Activated CD4-positive, alpha-beta memory T cell treated with anti-CD3 and anti-CD28 coated beads, Interleukin-2, amount 10 ng/mL, durations not matched to agents 7 days and 5 days (primary cell): ENCODE measurements around the gene RHO. TPM values are rescaled to one million over a fixed set of nuclear protein-coding genes. Genes with fewer than 3 reads are reported as not detected.

ENCODE experiments used
- CTCF ChIA-PET: fragments of 350-600 bp; sonication (Branson Sonifier 250); formaldehyde crosslinking; loops from one replicate; lab custom pipeline; 2021; ENCODE audit warnings: antibody characterized with exemption, inconsistent platforms; lab: Charles Lee
- POLR2A ChIA-PET: fragments of 350-600 bp; sonication (Branson Sonifier 250); formaldehyde crosslinking; loops from one replicate; lab custom pipeline; 2021; ENCODE audit warnings: antibody characterized with exemption; lab: Charles Lee
- DNase-seq: peaks from one replicate; pipeline ENCODE4 v3.0.0-alpha.2; 2020
- H3K27ac Mint-ChIP-seq: one replicate; pipeline ENCODE4 v1.8.0; 2021; ENCODE audit warnings: mild to moderate bottlenecking, mixed read lengths
- H3K27me3 Mint-ChIP-seq: one replicate; pipeline ENCODE4 v1.8.0; 2021; ENCODE audit warnings: mixed read lengths
- H3K36me3 Mint-ChIP-seq: one replicate; pipeline ENCODE4 v1.8.0; 2021; ENCODE audit warnings: low read depth, mixed read lengths
- H3K4me1 Mint-ChIP-seq: one replicate; pipeline ENCODE4 v1.8.0; 2021; ENCODE audit warnings: mixed read lengths
- H3K4me3 Mint-ChIP-seq: one replicate; pipeline ENCODE4 v1.8.0; 2021; ENCODE audit warnings: mild to moderate bottlenecking, mixed read lengths
- H3K9me3 Mint-ChIP-seq: one replicate; pipeline ENCODE4 v1.8.0; 2021; ENCODE audit warnings: mixed read lengths
- total RNA-seq, 2 experiments: library from RNA; stranded (reverse); gene quantifications; one replicate each; pipeline ENCODE4 v1.2.3, GENCODE V29; 2021

The RHO gene
- total RNA-seq, 2 experiments from 2014 or later = not detected

GRCh38 chr3:129575997-129576384, 47.6 kb downstream of the RHO start:
- DNase-seq = no peak
- Mint-ChIP-seq H3K4me3 (no peak overlapping the region), H3K4me1 (peaks cover 40% of the 10 kb centered on the region), H3K36me3 (no peaks in the 10 kb centered on the region), H3K9me3 (no peaks in the 10 kb centered on the region), H3K27ac (peak overlapping the region; percentile 94), H3K27me3 (no peaks in the 10 kb centered on the region)
- ChIA-PET CTCF (interaction anchor here (1.0 to 2.1 kb wide), 3 partner anchors 9 to 84 kb away, joined by 3 to 8 read pairs (median 4); no protein-coding TSS in a partner anchor), POLR2A (interaction anchor here (1.0 to 2.8 kb wide), 8 partner anchors 8 to 136 kb away, joined by 3 to 30 read pairs (median 6); partner anchors contain the start of genes IFT122, MBD4 and PLXND1)

DNA sequence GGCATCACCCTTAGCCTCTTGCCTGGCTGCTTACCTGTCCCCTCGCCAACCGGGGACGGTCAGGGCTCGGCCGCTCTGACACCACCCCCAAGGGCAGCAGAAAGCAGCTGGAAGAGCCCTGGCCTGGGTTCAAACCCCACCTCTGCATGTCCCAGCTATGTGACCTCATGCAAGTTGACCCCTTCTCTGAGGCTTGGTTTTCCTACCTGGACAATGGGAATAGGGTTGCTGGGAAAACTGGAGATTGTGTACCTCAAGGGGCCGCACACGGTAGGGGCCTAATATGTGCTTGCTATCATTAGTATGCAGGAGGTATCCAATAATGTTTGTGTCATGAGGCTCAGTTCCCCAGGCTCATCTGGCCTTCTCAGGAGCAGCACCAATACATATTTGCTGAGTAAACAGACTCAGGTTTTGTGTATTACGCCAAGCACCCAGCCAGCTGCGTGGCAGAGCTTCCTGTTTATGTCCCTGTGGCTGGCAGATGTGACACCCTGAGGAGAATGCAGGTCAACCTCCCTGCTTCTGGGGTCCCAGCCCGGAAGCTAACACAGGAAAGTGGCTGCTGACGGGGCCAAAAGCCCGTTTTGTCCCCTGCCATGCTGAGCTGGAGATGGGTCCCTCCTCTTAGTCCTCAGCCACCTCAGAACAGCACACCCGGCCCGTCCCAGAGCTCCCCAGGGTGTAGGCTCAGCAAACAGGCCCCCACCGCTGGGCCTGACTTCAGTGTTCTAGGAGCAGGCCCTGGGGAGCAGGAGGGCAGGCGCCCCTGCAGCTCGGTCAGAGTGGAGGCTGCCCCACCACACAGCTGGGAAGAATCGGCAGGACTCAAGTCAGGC, 48.3 kb downstream of the RHO start:
- no peak overlapping the region for H3K4me3 Mint-ChIP-seq
- peak; percentile 83 for DNase-seq
- POLR2A ChIA-PET = interaction anchor here (0.8 to 2.8 kb wide), 15 partner anchors 9 to 137 kb away, joined by 3 to 30 read pairs (median 4); partner anchors contain the start of genes IFT122, MBD4 and PLXND1

DNA sequence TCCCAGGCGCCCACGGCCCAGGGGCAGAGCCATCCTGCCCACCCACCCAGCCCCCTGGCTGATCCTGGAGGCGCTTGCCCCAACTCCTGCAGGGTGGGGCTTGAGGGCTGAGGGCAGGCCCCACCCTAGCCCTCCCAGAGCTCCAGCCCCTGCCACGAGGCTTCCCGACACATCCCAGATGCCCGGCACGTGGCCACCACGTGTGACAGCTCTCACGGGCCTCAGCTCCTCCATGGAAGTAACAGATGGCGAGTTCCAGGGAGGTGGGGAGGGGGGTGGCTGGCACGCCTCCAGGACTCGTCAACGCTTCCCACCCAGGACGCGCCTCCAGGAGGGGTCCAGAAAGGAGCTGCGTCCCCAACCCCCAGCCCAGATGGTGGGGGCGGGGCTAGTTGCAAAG, 48.9 kb downstream of the RHO start:
- Mint-ChIP-seq H3K27ac (peak overlapping the region; percentile 94), H3K27me3 (no peaks in the 10 kb centered on the region), H3K4me3 (no peak overlapping the region), H3K4me1 (peaks cover 40% of the 10 kb centered on the region), H3K36me3 (no peaks in the 10 kb centered on the region), H3K9me3 (no peaks in the 10 kb centered on the region)
- no peak for DNase-seq
- ChIA-PET POLR2A (interaction anchor here (1.1 to 2.8 kb wide), 10 partner anchors 9 to 138 kb away, joined by 3 to 30 read pairs (median 5); partner anchors contain the start of genes IFT122, MBD4 and PLXND1), CTCF (interaction anchor here (1.1 to 2.1 kb wide), 5 partner anchors 16 to 261 kb away, joined by 3 to 8 read pairs (median 4); a partner anchor contains a TSS)

More for the DNA sequence above, 48.3 kb downstream of the RHO start:
- H3K9me3 Mint-ChIP-seq = no peaks in the 10 kb centered on the region
- CTCF ChIA-PET = interaction anchor here (1.0 to 2.1 kb wide), 5 partner anchors 9 to 261 kb away, joined by 3 to 8 read pairs (median 4); a partner anchor contains a TSS
- H3K27me3 Mint-ChIP-seq = no peaks in the 10 kb centered on the region
- peak overlapping the region; percentile 94 for H3K27ac Mint-ChIP-seq
- H3K36me3 Mint-ChIP-seq = no peaks in the 10 kb centered on the region
- H3K4me1 Mint-ChIP-seq = peaks cover 40% of the 10 kb centered on the region

- no peak overlapping the region for H3K4me3 Mint-ChIP-seq
- H3K27ac Mint-ChIP-seq = peak overlapping the region; percentile 94
- POLR2A ChIA-PET = interaction anchor here (1.1 to 2.8 kb wide), 6 partner anchors 9 to 138 kb away, joined by 3 to 30 read pairs (median 4); partner anchors contain the start of genes IFT122 and MBD4
- H3K36me3 Mint-ChIP-seq = no peaks in the 10 kb centered on the region
- H3K4me1 Mint-ChIP-seq = peaks cover 38% of the 10 kb centered on the region
- CTCF ChIA-PET = interaction anchor here (1.2 to 2.1 kb wide), 2 partner anchors 15 to 88 kb away, joined by 3 to 8 read pairs; no protein-coding TSS in a partner anchor
- no peaks in the 10 kb centered on the region for H3K9me3 Mint-ChIP-seq
- no peaks in the 10 kb centered on the region for H3K27me3 Mint-ChIP-seq
- DNase-seq = no peak
These were observed 49.7 kb downstream of the RHO start for GRCh38 chr3:129577925-129578786.

- Mint-ChIP-seq H3K9me3 (no peaks in the 10 kb centered on the region), H3K27ac (no peak overlapping the region), H3K4me1 (peaks cover 35% of the 10 kb centered on the region), H3K4me3 (no peak overlapping the region), H3K27me3 (no peaks in the 10 kb centered on the region), H3K36me3 (no peaks in the 10 kb centered on the region)
- ChIA-PET POLR2A (no interaction called here), CTCF (no interaction called here)
- DNase-seq = no peak
These were observed 51.6 kb downstream of the RHO start for GRCh38 chr3:129579991-129580390.

- no peak for DNase-seq
- no peak overlapping the region for H3K4me3 Mint-ChIP-seq
- CTCF ChIA-PET = no interaction called here
- H3K27me3 Mint-ChIP-seq = no peaks in the 10 kb centered on the region
- H3K9me3 Mint-ChIP-seq = no peaks in the 10 kb centered on the region
- no peak overlapping the region for H3K27ac Mint-ChIP-seq
- POLR2A ChIA-PET = no interaction called here
- H3K4me1 Mint-ChIP-seq = peaks cover 19% of the 10 kb centered on the region
- no peaks in the 10 kb centered on the region for H3K36me3 Mint-ChIP-seq
These were observed 53.2 kb downstream of the RHO start for GRCh38 chr3:129581623-129582022.

DNA sequence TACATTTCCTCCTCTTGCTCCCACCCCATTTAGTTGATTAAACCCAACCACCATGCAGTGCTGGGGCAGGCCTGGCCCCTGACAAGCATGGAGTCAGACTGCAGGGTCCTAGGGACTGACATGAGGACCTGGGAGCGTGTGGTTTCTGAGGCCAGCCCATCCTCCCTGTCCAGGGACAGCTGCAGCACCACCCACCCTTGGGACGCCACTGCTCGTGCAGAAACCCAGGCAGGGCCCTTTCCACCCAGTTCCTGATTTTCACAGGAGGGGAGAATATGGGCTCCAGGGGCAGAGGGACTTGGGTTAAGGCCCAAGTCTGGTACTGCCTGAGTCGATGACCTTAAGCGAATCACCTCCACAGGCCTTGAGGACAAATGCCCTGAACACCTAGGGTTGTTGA, 54.4 kb downstream of the RHO start:
- H3K9me3 Mint-ChIP-seq = no peaks in the 10 kb centered on the region
- H3K36me3 Mint-ChIP-seq = no peaks in the 10 kb centered on the region
- H3K4me3 Mint-ChIP-seq = no peak overlapping the region
- H3K27me3 Mint-ChIP-seq = peaks cover 3% of the 10 kb centered on the region
- CTCF ChIA-PET = no interaction called here
- POLR2A ChIA-PET = no interaction called here
- peaks cover 11% of the 10 kb centered on the region for H3K4me1 Mint-ChIP-seq
- H3K27ac Mint-ChIP-seq = no peak overlapping the region
- DNase-seq = no peak

GRCh38 chr3:129583289-129583688, 54.9 kb downstream of the RHO start:
- Mint-ChIP-seq H3K36me3 (no peaks in the 10 kb centered on the region), H3K9me3 (no peaks in the 10 kb centered on the region), H3K4me1 (peaks cover 6% of the 10 kb centered on the region), H3K27me3 (peaks cover 4% of the 10 kb centered on the region), H3K27ac (no peak overlapping the region), H3K4me3 (no peak overlapping the region)
- ChIA-PET POLR2A (no interaction called here), CTCF (interaction anchor here (0.6 kb wide), 1 partner anchor 1228 kb away, joined by 3 read pairs; no protein-coding TSS in a partner anchor)
- DNase-seq = no peak

DNA sequence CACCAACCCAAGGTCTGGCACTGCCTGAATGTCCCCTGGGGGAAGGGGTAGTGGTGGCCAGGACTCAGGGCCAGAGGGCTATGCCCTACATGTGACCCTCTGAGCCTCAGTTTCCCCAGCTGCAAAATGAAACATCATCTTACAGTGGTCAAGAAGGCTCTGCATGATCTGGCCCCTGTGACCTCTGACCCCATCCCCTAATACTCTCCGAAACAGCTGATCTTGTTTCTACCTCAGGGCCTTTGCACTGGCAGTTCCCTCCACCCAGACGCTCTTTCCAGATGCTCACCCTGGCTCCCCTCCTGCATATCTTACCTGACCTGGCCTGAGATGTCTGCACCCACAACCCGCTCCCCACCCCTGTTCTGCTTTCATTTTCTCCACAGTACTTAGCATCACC, 56.2 kb downstream of the RHO start:
- Mint-ChIP-seq H3K27ac (no peak overlapping the region), H3K9me3 (no peaks in the 10 kb centered on the region), H3K4me3 (no peak overlapping the region), H3K36me3 (no peaks in the 10 kb centered on the region), H3K27me3 (peaks cover 4% of the 10 kb centered on the region), H3K4me1 (no peaks in the 10 kb centered on the region)
- ChIA-PET CTCF (no interaction called here), POLR2A (no interaction called here)
- DNase-seq = no peak

Other genes starting within 250 kb of the RHO start
- gene HMCES, start 249.8 kb upstream of the RHO start, total RNA-seq = 10 to 100 TPM; 45.7 to 50.1 TPM
- gene EFCAB12, start 100.0 kb upstream of the RHO start, total RNA-seq = under 1 TPM; 0.65 to 0.98 TPM
- gene MBD4, start 88.7 kb upstream of the RHO start, total RNA-seq = 10 to 100 TPM; 47.1 to 47.4 TPM
- gene IFT122, start 88.4 kb upstream of the RHO start, total RNA-seq = 10 to 100 TPM; 22.6 to 22.8 TPM
- gene H1-8, start 14.5 kb downstream of the RHO start, total RNA-seq = not detected
- gene PLXND1, start 78.0 kb downstream of the RHO start, total RNA-seq = 10 to 100 TPM; 13.4 to 18.0 TPM